NCI-H82 treated with DMSO at 0.1 percent for 48 hours (cell line): ENCODE measurements around the gene MAP3K6.
"Not testable (repeated sequence)": the region's sequence is repeated elsewhere in the genome, so short reads cannot be mapped to it uniquely, and the experiment has no call there.

Experiments
- DNase-seq: peaks from one replicate; lab custom pipeline; 2025; ENCODE audit not compliant: unreplicated experiment; lab: John Stamatoyannopoulos, UW

The MAP3K6 gene

DNA sequence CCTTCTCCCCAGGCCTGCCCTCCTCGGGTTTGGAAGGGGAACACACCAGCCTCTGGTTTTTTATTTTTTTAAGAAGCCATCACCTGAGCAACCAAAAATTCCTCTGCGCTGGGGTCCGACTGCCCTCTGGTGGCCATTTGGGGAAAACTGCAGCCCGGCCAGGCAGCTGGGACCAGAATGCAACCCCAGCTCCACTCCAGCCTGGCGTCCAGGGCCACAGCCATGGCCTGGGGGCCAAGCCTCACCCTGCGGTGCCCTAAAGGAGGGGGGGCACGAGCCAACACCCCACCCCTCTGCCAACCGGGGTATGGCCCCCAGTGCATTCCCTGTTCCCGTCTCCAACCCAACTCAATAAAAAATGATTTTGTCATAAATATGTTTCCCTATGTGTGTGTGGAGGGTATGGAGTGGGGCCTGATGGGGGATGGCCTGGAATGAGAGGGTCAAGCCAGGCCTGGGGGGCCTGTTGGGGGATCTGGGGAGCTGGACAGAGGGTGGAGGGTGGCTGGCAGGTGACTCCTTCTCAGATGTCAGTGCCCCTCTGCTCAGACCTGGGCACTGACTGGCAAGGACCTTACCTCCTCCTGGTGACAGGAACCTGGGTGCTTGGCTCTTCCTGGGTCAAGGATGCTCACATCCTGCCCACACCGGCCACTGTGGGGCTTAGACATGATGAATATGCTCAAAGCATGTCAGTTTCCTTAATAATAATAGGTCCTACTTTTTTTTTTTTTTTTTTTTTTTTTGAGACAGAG, 28.9 kb upstream of the MAP3K6 start:
- DNase-seq: peak; percentile 56

DNA sequence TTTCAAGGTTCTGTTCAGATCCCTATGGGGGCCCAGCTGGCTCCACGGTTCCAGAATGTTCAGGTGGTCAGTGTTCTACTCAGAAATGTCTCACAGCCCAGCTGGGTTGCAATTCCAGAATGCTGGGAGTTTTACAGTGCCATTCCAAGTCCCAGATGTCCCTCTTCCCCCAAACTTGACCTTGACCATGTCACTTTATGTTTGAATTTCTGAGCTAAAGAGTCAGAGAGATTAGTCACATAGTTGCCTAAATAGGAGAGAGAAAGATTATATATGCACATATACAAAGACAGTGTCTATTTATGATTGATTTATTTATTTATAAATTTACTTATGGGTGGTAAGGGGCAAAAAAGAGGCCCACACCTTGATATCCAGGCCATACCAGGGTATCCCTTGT, 28.2 kb upstream of the MAP3K6 start:
- DNase-seq: no peak

GRCh38 chr1:27394282-27394658, 27.5 kb upstream of the MAP3K6 start:
- no peak for DNase-seq

DNA sequence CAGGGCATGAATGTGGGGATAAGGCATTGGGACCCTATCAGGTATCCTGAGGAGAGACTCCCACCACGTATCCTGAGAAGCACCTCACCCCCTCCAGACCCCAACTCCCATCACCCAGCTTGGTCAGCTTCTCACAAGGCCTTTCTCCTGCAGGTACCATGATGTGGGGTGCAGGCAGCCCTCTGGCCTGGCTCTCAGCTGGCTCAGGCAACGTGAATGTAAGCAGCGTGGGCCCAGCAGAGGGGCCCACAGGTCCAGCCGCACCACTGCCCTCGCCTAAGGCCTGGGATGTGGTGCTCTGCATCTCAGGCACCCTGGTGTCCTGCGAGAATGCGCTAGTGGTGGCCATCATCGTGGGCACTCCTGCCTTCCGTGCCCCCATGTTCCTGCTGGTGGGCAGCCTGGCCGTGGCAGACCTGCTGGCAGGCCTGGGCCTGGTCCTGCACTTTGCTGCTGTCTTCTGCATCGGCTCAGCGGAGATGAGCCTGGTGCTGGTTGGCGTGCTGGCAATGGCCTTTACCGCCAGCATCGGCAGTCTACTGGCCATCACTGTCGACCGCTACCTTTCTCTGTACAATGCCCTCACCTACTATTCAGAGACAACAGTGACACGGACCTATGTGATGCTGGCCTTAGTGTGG, 27.0 kb upstream of the MAP3K6 start:
- no peak for DNase-seq

GRCh38 chr1:27392778-27393635, 26.2 kb upstream of the MAP3K6 start:
- no peak for DNase-seq

- peak; percentile 84 for DNase-seq
These were observed 25.5 kb upstream of the MAP3K6 start, which contains the start of gene GPR3 for GRCh38 chr1:27392096-27392777. Gene GPR3, plus strand, starts transcription at chr1:27392622. Its CDS starts 1,177 bp downstream, at chr1:27393799.

DNA sequence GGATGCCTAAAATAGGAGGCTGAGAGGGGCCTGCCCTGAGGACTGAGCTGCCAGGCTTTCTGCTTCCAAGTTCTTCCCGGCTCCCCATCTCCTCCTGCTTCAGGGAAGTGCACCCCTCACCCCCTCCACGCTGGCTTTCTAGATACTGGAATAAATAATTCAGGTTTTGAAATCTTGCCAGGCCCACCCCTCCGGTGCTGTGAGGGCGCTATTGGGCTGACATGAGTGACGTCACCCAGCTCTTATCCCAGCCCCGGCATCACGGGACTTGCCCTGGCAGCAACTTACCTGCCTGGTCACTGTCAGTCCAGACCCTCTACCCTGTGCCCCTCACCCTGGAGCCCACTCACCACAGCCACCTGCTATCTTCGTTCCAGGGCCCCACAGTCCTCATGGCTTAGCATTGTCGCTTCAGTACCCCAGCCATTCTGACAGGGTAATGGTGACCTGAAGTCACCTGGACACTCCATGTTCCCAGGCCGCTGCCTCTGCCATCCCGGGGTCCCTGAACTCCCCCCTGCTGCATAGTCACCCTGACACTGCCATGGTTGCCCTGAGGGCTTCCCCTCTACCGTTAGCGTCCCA, 24.8 kb upstream of the MAP3K6 start:
- peak; percentile 21 for DNase-seq

- DNase-seq: peak; percentile 49
These were observed 21.7 kb upstream of the MAP3K6 start for GRCh38 chr1:27388337-27389005.

DNA sequence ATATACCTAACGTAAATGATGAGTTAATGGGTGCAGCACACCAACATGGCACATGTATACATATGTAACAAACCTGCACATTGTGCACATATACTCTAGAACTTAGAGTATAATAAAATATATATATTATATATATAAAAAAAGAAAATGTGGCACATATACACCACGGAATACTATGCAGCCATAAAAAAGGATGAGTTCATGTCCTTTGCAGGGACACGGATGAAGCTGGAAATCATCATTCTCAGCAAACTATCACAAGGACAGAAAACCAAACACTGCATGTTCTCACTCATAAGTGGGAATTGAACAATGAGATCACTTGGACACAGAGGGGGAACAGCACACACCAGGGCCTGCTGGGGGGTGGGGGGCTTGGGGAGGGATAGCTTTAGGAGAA, 18.0 kb upstream of the MAP3K6 start:
- not testable (repeated sequence) for DNase-seq

GRCh38 chr1:27383661-27384060, 16.9 kb upstream of the MAP3K6 start:
- DNase-seq: no peak

DNA sequence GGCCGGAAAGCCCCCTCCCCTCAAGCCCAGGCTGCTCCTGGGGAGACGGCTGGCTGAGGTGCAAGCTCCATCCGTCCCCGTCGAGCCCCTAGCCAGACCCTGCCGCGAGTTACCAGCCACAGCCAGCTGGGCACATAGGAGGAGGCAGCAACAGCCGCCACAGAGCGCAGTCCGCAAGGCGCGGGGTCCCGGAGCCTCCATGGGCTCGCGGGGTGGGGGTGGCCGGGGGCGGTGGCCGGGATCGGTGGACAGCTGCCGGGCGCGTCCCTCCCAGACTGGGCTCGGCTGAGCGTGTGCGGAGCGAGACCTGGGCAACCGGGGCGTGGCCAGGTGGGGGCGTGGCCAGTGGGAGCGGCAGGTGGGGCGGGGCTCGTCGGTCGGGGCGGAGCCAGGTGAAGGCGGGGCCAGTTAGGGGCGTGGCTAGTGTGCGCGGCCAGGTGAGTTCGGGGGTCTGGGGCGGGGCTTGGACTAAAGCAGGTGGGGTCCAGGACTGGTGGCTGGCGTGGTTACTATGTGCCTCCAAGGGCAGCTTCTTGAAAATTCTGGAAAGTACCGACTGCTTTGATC, 16.4 kb upstream of the MAP3K6 start, which contains the start of gene CD164L2:
Gene CD164L2 (minus strand): TSS at position 295 of the 567 bp plus-strand sequence. CDS start 94 bp downstream, at position 201.
- no peak for DNase-seq

DNA sequence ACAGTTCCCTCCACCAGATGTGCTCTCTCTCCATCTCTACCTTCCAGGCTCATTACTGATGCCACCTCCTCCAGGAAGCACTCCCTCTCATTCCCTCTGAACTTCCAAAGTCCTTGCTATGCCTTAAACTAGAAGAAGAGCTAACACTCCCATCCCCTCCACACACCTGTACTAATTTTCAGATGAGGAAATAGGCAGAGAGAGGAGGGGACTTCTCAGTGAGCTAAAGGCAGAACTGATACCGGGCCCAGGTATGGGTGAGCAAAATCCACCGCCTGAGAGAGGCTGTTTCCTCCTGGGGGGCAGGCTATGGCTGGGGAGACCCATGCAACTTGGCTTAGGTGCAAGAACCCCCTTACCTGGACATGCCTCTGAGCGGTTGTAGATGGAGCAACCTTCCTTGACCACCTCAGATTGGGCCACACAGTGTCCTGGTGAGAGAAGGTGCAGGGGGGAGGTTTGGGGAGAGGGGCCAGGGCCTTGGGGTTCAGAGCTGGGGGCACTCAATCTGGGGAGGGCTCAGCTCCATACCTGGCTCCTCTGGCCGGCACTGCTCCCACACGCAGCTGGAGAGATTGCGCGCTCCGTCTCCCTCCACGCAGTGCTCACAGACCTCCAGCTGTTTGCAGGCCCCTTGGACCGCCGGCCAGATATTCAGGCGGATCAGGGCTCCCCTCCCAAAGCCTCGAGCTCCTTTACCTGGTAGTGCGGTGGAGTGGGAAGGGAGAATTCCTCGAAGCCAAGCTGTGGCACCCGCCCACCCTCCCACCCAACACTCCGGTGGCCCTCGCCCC, 15.4 kb upstream of the MAP3K6 start:
- DNase-seq: no peak

DNA sequence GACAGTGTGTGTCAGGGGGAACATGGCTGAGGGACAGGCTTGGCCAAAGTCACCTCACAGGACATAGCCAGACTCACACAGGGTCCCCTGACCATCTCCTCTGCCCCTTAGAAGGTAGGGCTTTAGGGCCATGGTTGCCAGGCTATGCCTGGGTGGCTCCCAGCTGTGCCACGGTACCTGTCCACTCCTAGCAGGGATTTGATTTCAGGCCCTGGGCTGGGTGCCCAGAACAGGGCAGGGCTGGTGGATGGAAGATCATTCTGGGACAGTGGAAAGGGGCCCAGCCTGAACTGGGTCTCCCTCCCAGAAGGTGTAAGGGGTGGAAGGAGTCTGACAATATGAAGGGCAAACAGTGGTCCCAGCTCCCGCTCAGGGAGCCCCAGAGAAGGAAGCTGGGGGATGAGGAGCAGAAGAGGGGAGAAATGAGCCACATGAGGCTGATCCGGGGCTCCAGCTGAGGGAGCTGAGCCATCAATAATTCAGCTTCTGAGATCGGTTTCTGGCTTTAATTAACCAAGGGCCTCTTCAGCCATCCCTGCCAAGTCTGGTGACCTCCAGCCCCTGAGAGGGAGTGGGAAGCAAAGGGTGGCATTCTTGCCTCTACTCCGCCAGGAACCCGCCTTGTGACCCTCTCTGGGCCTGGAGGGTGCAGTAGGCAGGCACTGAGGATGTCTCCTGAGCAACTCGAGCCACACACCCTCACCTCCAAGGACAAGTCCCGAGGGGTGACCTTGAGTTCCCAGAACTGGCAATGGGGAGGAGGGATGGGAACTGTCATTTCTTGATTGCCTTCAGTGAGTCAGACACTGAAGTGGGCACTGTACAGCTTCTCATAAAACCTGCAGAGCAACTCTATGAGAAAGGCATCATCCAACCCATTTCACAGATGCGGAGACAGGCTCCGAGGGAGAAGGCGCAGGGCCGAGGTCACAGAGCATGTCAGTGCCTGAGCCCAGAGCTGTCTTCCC, 14.3 kb upstream of the MAP3K6 start:
- no peak for DNase-seq

GRCh38 chr1:27380224-27380623, 13.5 kb upstream of the MAP3K6 start:
- no peak for DNase-seq

DNA sequence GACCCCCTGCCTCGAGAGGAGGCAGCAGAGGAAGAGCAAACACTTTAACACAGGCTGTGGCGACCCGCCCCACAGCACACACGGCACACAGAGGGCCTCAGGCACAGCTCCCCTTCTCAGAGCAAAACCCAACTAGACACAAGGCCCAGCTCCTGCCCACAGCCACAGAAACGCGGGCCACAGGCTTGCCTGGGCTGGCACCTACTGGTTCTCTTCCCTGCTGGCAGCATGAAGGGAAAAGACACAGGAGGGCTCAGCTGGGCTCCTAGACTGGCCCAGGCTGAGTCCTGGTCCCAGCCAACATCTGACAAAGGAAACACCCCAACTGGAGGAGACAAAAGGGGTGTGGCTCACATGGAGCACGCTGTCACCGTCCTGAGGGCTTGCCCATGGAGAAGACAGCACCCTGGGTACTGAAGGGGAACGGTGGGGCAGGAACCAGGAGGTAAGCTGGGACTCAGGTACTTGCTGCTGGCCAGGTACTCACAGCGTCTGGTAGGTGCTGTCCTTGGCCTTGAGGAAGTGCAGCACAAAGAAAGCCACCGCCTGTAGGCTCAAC, 12.9 kb upstream of the MAP3K6 start:
- DNase-seq: no peak

DNA sequence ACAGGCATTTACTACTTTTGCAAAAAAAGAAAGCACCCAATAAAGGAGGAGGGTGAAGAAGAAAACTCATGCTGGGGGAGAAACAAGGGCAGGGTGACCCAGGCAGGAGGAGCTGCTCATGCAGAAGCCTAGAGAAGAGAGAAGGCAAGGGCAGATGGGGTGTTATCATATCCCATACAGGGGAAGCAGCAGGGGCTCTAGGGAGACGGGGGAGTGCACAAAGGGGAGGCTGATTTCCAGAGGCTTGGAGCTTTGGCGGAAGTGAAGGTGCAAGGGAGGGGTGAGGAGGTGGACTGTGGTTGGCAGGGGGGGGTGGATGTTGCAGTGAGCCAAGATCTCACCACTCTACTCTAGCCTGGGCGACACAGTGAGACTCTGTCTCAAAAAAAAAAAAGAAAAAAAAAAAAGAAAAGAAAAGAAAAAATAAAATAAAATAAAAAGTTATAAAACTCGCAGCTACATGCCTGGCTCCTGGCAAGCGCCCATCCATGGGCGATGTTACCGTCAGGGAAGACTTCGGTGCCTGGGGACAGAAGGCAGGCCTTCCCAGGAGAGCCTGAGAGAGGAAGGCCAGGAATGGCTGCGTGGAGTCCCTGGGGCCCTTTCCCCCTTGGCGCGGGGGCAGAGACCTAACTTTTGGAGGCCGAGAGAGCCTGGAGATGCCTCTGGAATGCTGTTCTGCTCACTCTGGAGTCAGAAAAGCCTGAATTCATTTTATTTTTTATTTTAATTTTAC, 11.2 kb upstream of the MAP3K6 start:
- DNase-seq: no peak
